ENCODE measurements around the gene HSPA9.

HSPA9 gene

GRCh38 chr5:138595180-138595795 lies 20.1 kb upstream of the HSPA9 start:
- no peak for DNase-seq (ENCODE audit: low read depth)

- no peak for DNase-seq (ENCODE audit: low read depth)
Measured at GRCh38 chr5:138594305-138595058, 19.3 kb upstream of the HSPA9 start.

- no peak for DNase-seq (ENCODE audit: low read depth)
Measured at GRCh38 chr5:138588013-138588788, 13.0 kb upstream of the HSPA9 start.

- no peak for DNase-seq (ENCODE audit: low read depth)
Measured at GRCh38 chr5:138585157-138585556, 10.0 kb upstream of the HSPA9 start.

- DNase-seq (ENCODE audit: low read depth), result no peak
Measured at GRCh38 chr5:138583984-138584637, 8.9 kb upstream of the HSPA9 start.

- DNase-seq (ENCODE audit: low read depth), result no peak
Measured at GRCh38 chr5:138582959-138583358, 7.8 kb upstream of the HSPA9 start.

GRCh38 chr5:138580777-138581176 lies 5.6 kb upstream of the HSPA9 start:
- DNase-seq (ENCODE audit: low read depth), result no peak

- DNase-seq (ENCODE audit: low read depth), result no peak
Measured at GRCh38 chr5:138580001-138580400, 4.8 kb upstream of the HSPA9 start.

- DNase-seq (ENCODE audit: low read depth), result no peak
Measured at GRCh38 chr5:138579517-138579863, 4.3 kb upstream of the HSPA9 start.

- no peak for DNase-seq (ENCODE audit: low read depth)
Measured at GRCh38 chr5:138577452-138577851, 2.3 kb upstream of the HSPA9 start.

- DNase-seq (ENCODE audit: low read depth), result peak; percentile 12
Measured at GRCh38 chr5:138574744-138575193, 432 bp downstream of the HSPA9 start.

- DNase-seq (ENCODE audit: low read depth), result no peak
Measured at GRCh38 chr5:138573949-138574670, 1.1 kb downstream of the HSPA9 start.

GRCh38 chr5:138573223-138573622 lies 2.0 kb downstream of the HSPA9 start:
- DNase-seq (ENCODE audit: low read depth), result no peak

- DNase-seq (ENCODE audit: low read depth), result no peak
Measured at GRCh38 chr5:138570871-138571270, 4.3 kb downstream of the HSPA9 start.

GRCh38 chr5:138569782-138570181 lies 5.4 kb downstream of the HSPA9 start:
- DNase-seq (ENCODE audit: low read depth), result no peak

GRCh38 chr5:138568061-138568824 lies 7.0 kb downstream of the HSPA9 start:
- no peak for DNase-seq (ENCODE audit: low read depth)

GRCh38 chr5:138566792-138567191 lies 8.4 kb downstream of the HSPA9 start:
- no peak for DNase-seq (ENCODE audit: low read depth)

- no peak for DNase-seq (ENCODE audit: low read depth)
Measured at GRCh38 chr5:138565100-138565821, 9.9 kb downstream of the HSPA9 start.

- no peak for DNase-seq (ENCODE audit: low read depth)
Measured at GRCh38 chr5:138564242-138564641, 11.0 kb downstream of the HSPA9 start.

GRCh38 chr5:138563340-138564118 lies 11.7 kb downstream of the HSPA9 start:
- no peak for DNase-seq (ENCODE audit: low read depth)
